ENCODE measurements around the gene PLAAT5.

The PLAAT5 gene

GRCh38 chr11:63417174-63417852, 73.7 kb downstream of the PLAAT5 start:
- TF ChIP-seq CTCF (IDR thresholded peaks at IDR 0.05; ENCODE audit: low read length, missing control alignments), result no peak
- no peak overlapping the region for H3K4me3 ChIP-seq (replicated peaks; ENCODE audit: low read depth, low read length)
- DNase-seq (ENCODE audit: low read depth), result no peak
